Transverse colon (tissue), 4 donors: ENCODE data around the gene DEFB112. TPM values are rescaled to one million over a fixed set of nuclear protein-coding genes. Genes with fewer than 3 reads are reported as not detected.

Experiments
- DNase-seq: peaks from one replicate; pipeline ENCODE4 v3.0.0-alpha.2; 2019
- H3K27ac ChIP-seq, 4 donors: fragments of 200-600 bp; sonication (generic); 2 replicates each; pipeline ENCODE4 v1.5.1; 2016 to 2018; ENCODE audit warnings: inconsistent platforms in 4 of 4
- H3K27me3 ChIP-seq: fragments of 200-600 bp; sonication (generic); 2 replicates; pipeline ENCODE4 v1.5.1; 2017; ENCODE audit warnings: inconsistent platforms
- H3K36me3 ChIP-seq, 4 donors: fragments of 200-600 bp; sonication (generic); 2 replicates each; pipeline ENCODE4 v1.5.1; 2017 to 2019; ENCODE audit warnings: inconsistent platforms in 4 of 4
- H3K4me1 ChIP-seq, 4 donors: fragments of 200-600 bp; sonication (generic); 2 replicates each; pipeline ENCODE4 v1.5.1; 2017 to 2020; ENCODE audit warnings: inconsistent platforms in 4 of 4
- H3K4me3 ChIP-seq, 4 donors: fragments of 200-600 bp; sonication (generic); 1 replicate in 1 of 4; 2 replicates in 3 of 4; pipeline versions ENCODE4 v1.5.1 to v1.6.1; 2017 to 2019; ENCODE audit warnings: inconsistent platforms in 4 of 4
- H3K9me3 ChIP-seq, 2 donors: fragments of 200-600 bp; sonication (generic); 2 replicates each; pipeline ENCODE4 v1.5.1; 2017 to 2019; ENCODE audit warnings: inconsistent platforms in 2 of 2
- EP300 ChIP-seq: sonication (generic); formaldehyde crosslinking; IDR thresholded peaks from one replicate; pipeline ENCODE4 v1.6.1; 2017; ENCODE audit warnings: antibody characterized with exemption, low read depth
- POLR2A ChIP-seq: fragments of 450-650 bp; IDR thresholded peaks from one replicate; pipeline ENCODE4 v1.6.1; 2016; ENCODE audit warnings: antibody characterized with exemption, mild to moderate bottlenecking, moderate library complexity
- POLR2AphosphoS5 ChIP-seq, 3 donors: sonication (generic); formaldehyde crosslinking; IDR thresholded peaks; one replicate each; pipeline ENCODE4 v1.6.1; 2016; ENCODE audit warnings: antibody characterized with exemption in 3 of 3
- WGBS, 2 donors: methylation state at CpG; one replicate each; pipeline ENCODE4 v1.1.5; 2018; ENCODE audit warnings: low coverage in 1 of 2; 5-methylcytosine and 5-hydroxymethylcytosine counted together
- in situ Hi-C, 4 donors: fragments of 200-750 bp; cut with MboI; loops; one replicate each; pipeline versions ENCODE4 v1.15.0 to v1.15.1; 2017; ENCODE audit warnings: low sequenced_read_pairs in 3 of 4, low pct_ligation_motif_present in 1 of 4, low pct_unique_long_range_greater_than_20kb in 1 of 4
- intact Hi-C: fragments of 100-400 bp; cut with DNase I; formaldehyde crosslinking; loops from one replicate; pipeline ENCODE4 v1.15.1; 2023; ENCODE audit warnings: low total_unique reads
- total RNA-seq, 4 donors: library from RNA; depleted of rRNA; stranded (reverse); fragments of >200 nt; gene quantifications; one replicate each; pipeline ENCODE4 v1.1.0, GENCODE V29; 2016
- TF ChIP-seq, protein P1 (sequence below), 5 experiments: fragments of 200-600 bp in 3 of 5; fragments of 450-650 bp in 2 of 5; sonication (generic) in 3 of 5; IDR thresholded peaks; 1 replicate in 2 of 5; 2 replicates in 3 of 5; pipeline ENCODE4 v1.5.1; 2016 to 2017; ENCODE audit warnings: antibody characterized with exemption in 5 of 5, inconsistent platforms in 3 of 5, mild to moderate bottlenecking in 2 of 5, moderate library complexity in 1 of 5

The DEFB112 gene
- total RNA-seq, 4 donors from 2014 or later = not detected

DNA sequence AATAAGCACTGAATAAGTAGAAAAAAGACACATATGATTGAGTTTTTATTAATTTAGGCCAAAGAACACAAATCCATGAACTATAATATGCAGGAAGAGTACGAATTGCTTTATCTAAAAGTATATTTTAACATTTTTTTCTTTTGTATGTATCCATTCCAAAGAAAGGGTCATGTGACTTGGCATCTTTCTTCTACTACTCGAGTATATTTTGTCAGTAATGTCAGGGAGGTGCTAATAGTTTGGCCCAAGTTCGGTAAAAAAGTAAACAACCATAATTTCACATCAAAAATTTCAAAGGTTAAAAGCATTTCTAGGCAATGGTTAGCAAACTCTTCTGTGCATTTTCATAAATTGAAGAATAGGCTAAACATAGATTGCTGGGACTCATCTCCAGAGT lies 46.6 kb downstream of the DEFB112 start:
- no peak for DNase-seq
- H3K9me3 ChIP-seq = no peaks in the 10 kb centered on the region
- H3K4me3 ChIP-seq = no peak overlapping the region
- WGBS, 2 donors = 30 to 39% methylated on average over 3 of the region's 3 CpGs
- H3K27ac ChIP-seq = no peak overlapping the region
- intact Hi-C loops = no loop called here
- H3K36me3 ChIP-seq = no peaks in the 10 kb centered on the region
- no peaks in the 10 kb centered on the region for H3K4me1 ChIP-seq
- no peak for TF ChIP-seq POLR2A
- TF ChIP-seq, protein P1, sequence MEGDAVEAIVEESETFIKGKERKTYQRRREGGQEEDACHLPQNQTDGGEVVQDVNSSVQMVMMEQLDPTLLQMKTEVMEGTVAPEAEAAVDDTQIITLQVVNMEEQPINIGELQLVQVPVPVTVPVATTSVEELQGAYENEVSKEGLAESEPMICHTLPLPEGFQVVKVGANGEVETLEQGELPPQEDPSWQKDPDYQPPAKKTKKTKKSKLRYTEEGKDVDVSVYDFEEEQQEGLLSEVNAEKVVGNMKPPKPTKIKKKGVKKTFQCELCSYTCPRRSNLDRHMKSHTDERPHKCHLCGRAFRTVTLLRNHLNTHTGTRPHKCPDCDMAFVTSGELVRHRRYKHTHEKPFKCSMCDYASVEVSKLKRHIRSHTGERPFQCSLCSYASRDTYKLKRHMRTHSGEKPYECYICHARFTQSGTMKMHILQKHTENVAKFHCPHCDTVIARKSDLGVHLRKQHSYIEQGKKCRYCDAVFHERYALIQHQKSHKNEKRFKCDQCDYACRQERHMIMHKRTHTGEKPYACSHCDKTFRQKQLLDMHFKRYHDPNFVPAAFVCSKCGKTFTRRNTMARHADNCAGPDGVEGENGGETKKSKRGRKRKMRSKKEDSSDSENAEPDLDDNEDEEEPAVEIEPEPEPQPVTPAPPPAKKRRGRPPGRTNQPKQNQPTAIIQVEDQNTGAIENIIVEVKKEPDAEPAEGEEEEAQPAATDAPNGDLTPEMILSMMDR (IDR thresholded peaks at IDR 0.05) = no peak
- TF ChIP-seq EP300 = no peak
- no peak for TF ChIP-seq POLR2AphosphoS5 (IDR thresholded peaks at IDR 0.05)
- H3K27me3 ChIP-seq = no peaks in the 10 kb centered on the region
- in situ Hi-C loops = no loop called here

DNA sequence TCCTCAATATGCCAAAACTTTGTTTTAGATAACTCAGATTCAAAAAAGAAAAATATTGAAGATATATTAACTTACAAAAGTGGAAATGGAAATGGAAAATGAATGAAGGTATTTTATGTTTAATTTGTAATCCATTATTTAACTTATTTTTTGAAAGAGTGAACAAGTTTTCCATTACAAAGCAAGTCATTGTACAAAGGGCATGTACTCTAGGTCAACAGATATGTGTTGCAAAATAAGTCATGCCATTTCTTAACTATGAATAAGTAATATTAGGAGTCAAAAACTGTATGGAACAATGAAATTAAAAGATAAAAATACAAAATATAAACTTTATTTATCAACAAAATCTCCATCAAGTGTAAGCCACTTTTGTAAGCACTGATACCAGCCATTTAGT lies 54.5 kb downstream of the DEFB112 start:
- intact Hi-C loops = no loop called here
- no peak for DNase-seq

More for the DNA sequence above, 54.5 kb downstream of the DEFB112 start:
- no peaks in the 10 kb centered on the region for H3K4me1 ChIP-seq
- H3K36me3 ChIP-seq = no peaks in the 10 kb centered on the region
- H3K4me3 ChIP-seq = no peak overlapping the region
- in situ Hi-C loops = no loop called here
- no peaks in the 10 kb centered on the region for H3K9me3 ChIP-seq
- H3K27ac ChIP-seq = no peak overlapping the region
- H3K27me3 ChIP-seq = no peaks in the 10 kb centered on the region
- no peak for TF ChIP-seq EP300
- TF ChIP-seq, protein P1 (IDR thresholded peaks at IDR 0.05) = no peak
- TF ChIP-seq POLR2AphosphoS5 (IDR thresholded peaks at IDR 0.05) = no peak
- no peak for TF ChIP-seq POLR2A

Other genes starting within 250 kb of the DEFB112 start
- gene CRISP1, start 183.4 kb downstream of the DEFB112 start, total RNA-seq = not detected
- gene DEFB114, start 85.8 kb downstream of the DEFB112 start, total RNA-seq = not detected
- gene DEFB113, start 80.3 kb downstream of the DEFB112 start, total RNA-seq = not detected
- not detected for gene DEFB110, start 27.9 kb downstream of the DEFB112 start, total RNA-seq